ENCODE results near the gene TBCCD1.

Gene TBCCD1

DNA sequence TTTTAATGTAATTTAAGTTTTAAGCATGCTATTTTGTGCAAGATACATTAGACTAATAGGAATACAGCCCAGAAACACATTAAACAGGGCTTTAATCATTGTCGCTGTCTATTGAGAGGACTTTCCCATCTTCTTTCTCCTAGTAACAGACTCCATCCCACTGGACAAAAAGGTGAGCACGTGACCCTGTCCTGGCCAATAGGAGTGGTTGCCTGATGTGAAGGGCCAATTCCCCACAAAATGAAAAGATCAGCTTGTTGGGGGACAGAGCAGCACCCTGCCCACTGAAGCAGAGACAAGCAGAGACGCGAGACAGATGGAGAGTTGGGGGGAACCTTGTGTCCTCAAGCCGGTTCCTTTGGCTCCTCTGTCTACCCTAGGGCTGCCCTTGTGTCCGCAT is 44.1 kb downstream of the TBCCD1 start:
- TF ChIP-seq ZNF274 (IDR thresholded peaks at IDR 0.05; ENCODE audit: low read depth, low read length) = no peak
- H3K4me3 ChIP-seq (ENCODE audit: low read length) = no peak overlapping the region

DNA sequence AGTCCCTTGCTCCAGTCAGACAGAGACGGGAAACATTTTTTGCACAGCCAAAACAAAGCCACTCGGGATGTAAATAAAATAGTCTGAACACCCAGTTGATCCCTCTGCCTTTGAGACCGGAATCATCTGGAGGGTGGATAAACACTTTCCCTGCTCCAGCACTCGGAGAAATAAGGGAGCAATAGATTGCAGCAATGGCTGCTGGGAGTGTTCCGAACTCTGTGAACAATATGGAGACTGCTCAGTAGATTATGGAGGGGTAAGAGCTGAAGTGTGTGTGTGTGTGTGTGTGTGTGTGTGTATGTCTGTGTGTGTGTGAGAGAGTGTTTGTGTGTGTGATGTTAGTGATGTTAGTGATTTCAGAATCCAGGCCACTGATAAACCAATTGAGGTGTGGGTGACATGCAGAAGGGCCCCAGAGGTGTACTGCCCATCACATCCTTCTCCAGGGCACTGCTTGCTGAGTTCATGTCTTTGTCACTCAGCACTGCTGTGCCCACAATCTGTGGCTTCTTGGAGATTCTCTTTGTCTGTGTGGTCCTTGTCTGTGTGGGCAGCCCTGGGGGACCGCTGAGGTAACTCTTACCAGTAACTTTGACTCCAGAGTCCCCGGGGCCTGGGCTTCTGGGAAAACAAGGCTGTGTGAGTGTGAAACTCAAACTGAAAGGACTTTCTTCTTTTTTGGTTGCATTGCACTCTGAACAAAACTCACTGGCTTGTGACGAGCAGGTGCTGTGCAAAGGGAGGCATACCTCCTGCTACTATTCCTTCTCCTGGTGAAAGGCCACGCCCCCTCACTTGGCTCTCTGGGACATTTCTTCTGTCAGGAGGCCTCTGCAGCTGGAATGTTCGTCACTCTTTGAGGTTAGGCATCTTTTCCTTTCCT is 45.9 kb downstream of the TBCCD1 start:
- H3K4me3 ChIP-seq (ENCODE audit: low read length) = no peak overlapping the region
- no peak for TF ChIP-seq ZNF274 (IDR thresholded peaks at IDR 0.05; ENCODE audit: low read depth, low read length)

DNA sequence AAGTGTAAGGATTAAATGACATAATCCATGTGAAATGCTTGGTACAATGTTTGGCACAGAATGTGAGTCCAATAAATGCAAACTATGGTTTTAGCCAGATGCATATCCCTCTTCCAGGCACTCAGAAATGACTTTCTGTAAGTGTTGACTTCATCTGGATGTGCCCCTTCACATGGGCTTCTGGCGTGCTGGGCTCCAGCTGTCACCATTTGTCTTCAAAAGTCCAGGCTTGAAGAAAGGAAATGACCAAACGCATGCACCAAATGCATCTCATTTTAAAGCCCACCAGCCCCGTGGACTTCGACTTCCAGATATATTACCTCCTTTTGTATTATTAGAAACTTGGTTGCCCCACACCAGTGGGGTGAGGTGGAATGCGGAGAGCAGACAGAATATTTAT is 46.7 kb downstream of the TBCCD1 start:
- no peak for TF ChIP-seq ZNF274 (IDR thresholded peaks at IDR 0.05; ENCODE audit: low read depth, low read length)
- H3K4me3 ChIP-seq (ENCODE audit: low read length) = no peak overlapping the region

DNA sequence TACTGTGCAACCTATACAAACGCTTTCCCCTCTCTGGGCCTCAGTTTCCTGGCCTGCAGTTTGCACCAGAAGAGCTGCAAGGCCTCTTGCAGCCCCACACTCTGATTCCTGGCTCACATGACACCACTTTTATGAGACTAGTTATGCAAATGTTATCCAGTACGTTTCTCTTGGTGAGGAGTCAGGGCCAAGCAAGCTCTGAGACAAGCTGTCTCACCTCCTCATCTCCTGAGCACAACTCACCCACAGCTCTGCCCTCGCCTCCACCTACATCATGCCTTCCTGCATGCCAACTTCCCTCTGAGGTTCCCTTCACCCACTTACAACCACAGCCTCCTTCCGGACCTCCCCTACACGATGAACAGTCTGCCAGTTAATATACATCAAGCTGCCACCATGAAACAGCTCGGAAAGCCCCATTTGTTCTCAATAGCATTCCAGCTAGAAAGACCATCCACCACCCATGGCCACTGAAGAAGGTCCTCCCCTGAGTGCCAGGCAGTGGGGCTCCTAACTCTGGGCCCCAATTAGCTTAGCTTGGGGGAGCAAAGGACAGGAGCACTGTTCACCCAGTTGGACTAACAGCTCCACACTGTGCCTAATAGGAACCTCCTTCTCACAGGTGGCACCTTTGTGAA is 48.0 kb downstream of the TBCCD1 start:
- TF ChIP-seq ZNF274 (IDR thresholded peaks at IDR 0.05; ENCODE audit: low read depth, low read length) = no peak
- H3K4me3 ChIP-seq (ENCODE audit: low read length) = no peak overlapping the region

DNA sequence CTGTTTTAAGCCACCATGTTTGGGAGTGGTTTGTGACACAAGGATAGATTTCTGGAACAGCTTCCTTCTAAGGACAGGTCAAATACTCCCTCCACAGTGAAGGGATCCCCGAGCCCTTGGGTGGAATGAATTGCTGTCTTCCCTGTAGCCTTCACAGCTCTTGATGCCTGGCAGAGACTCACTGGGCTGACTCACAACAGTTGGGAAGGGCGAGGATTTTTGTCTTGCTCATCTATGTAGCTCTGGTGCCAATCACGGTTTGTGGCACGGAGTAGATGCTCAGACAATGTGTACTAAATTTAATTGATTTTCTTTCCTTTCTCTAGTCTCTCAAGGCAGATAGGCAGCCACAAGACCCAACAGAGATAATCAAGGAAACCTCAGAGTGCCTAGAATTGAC is 49.9 kb downstream of the TBCCD1 start:
- TF ChIP-seq ZNF274 (IDR thresholded peaks at IDR 0.05; ENCODE audit: low read depth, low read length) = no peak

DNA sequence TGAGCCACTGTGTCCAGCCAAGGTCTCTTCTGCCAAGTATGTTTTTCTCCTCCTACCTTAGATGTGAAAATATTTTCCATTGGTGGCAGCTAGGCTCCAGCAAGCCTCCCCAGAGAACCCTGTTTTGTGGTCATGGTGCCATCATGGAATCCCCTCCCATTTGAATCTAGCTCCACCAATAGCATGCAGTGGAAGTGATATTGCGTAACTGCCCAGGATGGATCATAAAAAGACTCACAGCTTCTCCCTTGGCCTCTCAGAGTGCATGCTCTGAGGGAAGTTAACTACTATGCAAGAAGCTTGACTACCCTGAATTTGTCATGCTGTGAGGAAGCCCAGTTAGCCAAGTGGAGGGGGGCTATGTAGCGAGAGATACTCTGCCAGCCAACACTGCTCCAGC is 50.5 kb downstream of the TBCCD1 start:
- no peak for TF ChIP-seq ZNF274 (IDR thresholded peaks at IDR 0.05; ENCODE audit: low read depth, low read length)
- H3K4me3 ChIP-seq (ENCODE audit: low read length) = no peak overlapping the region

More for the DNA sequence above, 49.9 kb downstream of the TBCCD1 start:
- no peak overlapping the region for H3K4me3 ChIP-seq (ENCODE audit: low read length)

DNA sequence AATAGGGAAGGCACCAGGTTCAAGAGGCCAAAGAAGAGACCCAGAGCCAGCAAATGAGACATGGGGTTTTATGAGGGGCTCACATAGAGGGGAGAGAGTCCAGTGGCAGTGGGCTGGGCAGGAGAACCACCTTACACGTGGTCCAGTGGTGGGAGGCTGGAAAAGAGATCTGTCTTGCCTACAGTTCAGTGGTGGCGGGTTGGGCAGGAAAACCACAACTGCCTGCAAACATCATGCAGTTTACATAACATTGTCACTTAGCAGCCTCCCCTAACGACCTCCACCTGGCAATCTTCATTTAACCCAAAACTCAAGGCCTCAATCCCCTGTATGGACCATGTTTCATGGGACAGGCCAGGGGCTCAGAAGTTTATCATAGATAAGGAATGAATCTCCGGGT is 52.0 kb downstream of the TBCCD1 start:
- no peak overlapping the region for H3K4me3 ChIP-seq (ENCODE audit: low read length)
- no peak for TF ChIP-seq ZNF274 (IDR thresholded peaks at IDR 0.05; ENCODE audit: low read depth, low read length)

DNA sequence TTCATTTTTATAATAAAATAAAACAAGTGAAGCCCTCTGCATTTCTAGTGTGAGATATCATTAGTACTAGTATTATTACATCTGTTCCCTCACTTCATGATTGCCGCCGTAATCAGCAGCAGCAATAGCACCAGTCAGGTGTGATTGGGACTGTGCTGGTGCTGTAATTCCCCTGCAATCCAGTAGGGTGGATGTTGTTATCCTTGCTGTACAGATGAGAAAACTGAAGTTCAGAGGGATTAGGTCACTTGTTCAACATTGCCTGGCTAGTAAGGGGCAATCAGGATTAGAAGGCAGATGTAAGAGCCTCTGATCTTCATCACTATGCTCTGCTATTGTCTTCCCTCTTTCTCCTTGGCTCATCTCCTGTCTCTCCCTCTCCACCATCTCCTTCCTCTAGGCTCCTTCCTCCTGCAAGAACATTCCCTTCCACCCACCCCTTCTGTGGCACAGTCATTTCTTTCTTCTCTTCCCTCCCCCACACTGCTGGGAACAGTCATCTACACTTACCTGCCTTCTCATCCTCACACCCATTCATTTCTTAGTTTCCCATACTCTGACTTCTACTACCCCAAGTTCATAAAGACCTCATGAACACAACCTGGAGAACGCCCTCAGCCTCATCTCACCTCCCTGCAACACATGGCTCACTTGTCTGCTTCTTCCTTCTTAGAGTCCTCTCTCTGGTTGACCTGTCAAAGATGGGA is 52.7 kb downstream of the TBCCD1 start:
- no peak overlapping the region for H3K4me3 ChIP-seq (ENCODE audit: low read length)
- no peak for TF ChIP-seq ZNF274 (IDR thresholded peaks at IDR 0.05; ENCODE audit: low read depth, low read length)

DNA sequence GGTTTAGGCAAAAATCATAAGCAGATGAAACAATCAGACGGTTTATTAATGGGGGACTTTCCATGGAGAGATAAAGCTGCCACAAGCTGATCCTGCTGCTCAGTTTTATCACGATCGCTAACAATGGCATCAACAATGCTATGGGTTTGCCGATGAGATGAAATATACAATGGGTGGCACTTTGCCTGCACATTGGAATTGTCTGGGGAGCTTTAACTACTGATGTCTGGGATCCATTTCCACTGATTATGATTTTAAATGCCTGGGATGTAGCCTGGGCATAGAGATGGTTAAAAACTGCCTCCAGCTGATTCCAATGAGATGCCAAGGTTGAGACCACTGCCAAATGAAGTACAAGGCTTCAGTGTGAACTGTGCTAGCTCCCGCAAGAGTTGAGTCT is 53.8 kb downstream of the TBCCD1 start:
- no peak overlapping the region for H3K4me3 ChIP-seq (ENCODE audit: low read length)
- TF ChIP-seq ZNF274 (IDR thresholded peaks at IDR 0.05; ENCODE audit: low read depth, low read length) = no peak

DNA sequence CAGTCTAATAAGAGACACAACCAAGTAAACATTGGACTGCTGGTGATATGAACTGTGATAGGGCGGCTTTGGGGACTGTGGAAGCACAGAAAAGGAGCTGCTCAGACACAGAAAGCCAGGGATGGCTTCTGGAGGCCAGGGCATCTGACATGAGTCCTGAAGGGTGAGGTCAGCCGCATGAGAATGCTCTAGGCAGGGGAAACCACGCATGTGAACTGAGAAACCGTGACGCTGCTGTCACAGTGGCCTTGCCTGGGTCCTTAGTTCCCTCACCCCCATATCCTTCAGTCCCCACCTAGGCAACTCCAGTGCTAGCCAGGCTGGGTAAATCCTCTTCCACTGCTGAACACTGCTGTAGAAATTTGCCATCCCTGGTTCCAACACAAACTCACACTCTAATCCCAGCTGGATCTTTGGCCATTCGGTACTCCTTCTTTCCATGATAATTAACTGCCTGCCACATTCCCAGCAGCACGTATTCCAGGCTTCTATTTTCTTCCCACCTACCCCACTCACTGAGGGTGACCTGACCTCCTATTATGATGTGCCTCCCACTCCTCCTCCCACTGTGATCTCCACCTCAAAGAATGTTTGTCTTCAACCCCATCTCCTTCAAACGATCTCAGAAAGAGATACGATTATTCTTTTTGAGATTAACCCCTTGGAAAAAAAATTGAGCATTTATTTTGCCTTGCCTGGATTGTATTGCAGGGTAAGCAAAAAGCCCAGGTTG is 54.4 kb downstream of the TBCCD1 start:
- H3K4me3 ChIP-seq (ENCODE audit: low read length) = no peak overlapping the region
- TF ChIP-seq ZNF274 (IDR thresholded peaks at IDR 0.05; ENCODE audit: low read depth, low read length) = no peak

DNA sequence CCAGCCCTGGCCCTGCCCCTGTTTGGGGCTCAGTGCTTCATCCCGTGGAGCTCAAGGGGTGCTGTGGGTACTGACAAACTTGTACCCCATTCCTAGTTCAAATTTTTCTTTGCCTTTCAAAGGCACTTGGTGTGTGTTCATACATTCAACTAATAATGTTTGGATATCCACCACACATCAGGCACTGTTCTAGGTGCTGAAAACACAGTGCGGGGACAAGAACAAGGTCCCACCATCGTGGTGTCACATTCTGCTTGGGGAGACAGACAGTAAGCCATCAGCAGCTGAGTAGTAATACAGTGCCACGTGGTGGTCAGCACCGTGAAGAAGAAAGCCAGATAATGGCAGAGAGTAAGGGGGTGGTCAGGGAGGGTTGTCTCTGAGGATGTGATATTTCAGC is 55.4 kb downstream of the TBCCD1 start:
- no peak overlapping the region for H3K4me3 ChIP-seq (ENCODE audit: low read length)
- no peak for TF ChIP-seq ZNF274 (IDR thresholded peaks at IDR 0.05; ENCODE audit: low read depth, low read length)

DNA sequence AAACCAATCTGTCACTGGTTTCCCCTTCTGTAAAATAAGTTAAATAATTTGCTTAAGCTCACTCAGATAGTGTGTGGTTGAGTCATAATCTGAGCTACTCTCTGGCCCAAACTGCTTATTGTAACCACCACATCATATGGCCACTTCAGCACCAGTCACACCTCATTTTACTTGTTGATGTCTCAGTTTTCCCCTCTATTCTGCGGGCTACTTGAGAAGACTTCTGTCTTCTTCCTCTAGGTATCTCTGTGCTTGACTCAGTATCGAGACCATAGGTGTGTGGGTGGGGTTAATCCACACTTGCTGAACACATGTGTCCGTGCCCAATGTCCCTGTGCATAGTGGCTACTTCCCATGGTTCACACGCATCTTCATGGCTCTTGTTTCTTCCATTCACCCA is 55.9 kb downstream of the TBCCD1 start:
- TF ChIP-seq ZNF274 (IDR thresholded peaks at IDR 0.05; ENCODE audit: low read depth, low read length) = no peak
- H3K4me3 ChIP-seq (ENCODE audit: low read length) = no peak overlapping the region

DNA sequence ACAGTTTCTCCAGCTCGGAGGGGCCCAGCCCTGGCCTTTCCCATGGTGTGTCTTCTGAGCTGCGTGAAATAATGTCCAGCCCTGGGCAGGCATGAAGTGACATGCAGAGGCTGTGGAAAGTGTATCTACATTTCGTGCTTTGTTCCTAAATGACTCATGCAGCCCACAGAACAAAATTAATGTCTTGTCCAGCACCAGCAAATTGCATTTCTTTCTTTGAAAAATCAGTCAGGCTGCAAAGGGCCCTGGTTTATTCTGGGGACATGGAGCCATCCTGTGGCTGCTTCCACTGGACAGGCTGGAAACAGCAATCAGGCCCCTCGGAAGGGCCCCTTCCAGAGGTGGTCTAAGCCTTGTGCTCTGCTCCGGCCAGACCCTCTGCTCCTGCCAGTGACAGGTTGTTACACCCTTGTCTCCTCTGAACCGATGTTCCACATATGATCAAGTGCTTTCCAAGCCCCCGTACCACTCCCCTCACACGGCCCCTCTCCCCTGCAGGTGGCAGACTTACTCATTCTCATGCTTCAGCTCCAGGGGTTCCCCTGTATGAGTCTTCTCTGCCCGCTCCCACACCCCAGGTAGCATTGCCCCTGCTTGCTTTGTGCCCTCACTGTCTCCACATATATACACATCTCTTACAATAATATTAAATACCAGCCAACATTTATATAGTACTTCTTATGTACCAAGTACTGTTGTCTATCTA is 56.6 kb downstream of the TBCCD1 start:
- H3K4me3 ChIP-seq (ENCODE audit: low read length) = no peak overlapping the region
- TF ChIP-seq ZNF274 (IDR thresholded peaks at IDR 0.05; ENCODE audit: low read depth, low read length) = no peak

DNA sequence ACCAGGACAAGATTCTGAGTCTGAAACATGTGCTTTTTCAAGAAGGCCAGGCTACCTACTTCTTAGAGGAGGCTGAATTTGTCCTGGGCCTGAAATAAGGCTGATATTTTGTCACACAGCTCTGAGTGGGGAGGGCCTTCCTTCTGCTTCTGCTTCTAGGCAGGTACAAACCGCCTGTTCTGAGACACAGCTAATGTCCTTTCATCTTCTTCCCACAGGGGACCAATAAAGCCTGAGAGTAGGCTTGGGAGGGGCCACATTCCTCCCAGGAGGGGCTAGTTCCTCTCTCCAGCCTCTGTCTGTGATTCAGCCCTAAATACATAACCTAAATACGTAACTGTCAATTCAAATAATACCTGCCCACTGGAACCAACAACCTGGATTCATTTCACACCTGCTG is 57.7 kb downstream of the TBCCD1 start:
- TF ChIP-seq ZNF274 (IDR thresholded peaks at IDR 0.05; ENCODE audit: low read depth, low read length) = no peak
- no peak overlapping the region for H3K4me3 ChIP-seq (ENCODE audit: low read length)
